Fibroblast of peridontal ligament (primary cell): Measurements from ENCODE around the gene TAB2.

ENCODE experiments used
- DNase-seq: peaks from one replicate; pipeline ENCODE4 v3.0.0-alpha.2; 2010; ENCODE audit errors: extremely low read depth

TAB2 gene

GRCh38 chr6:149317644-149318571 lies at the start of gene TAB2:
Gene TAB2, plus strand, starts transcription at chr6:149317712. Its CDS starts 52,286 bp downstream, at chr6:149369998.
- DNase-seq, result no peak

- no peak for DNase-seq
Observed at GRCh38 chr6:149268146-149268545, 49.4 kb upstream of the TAB2 start.

DNA sequence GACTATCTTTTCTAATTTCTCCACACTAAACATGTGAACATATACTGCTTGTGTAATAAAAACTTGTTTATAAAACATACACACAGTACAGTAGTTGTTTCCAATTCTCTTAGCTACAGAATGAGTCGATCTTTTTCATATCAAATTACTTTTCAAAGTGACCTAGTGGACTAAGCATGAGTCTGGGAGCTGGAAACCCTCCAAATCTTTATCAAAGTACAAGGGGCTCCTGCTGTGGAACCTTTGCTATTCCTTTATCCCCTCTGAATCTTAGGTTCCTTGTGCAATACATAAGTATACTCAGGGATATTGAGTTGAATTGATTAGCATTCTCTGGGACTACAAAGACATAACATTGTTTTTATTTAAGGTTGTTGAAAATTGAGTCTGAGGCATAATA lies 48.7 kb upstream of the TAB2 start:
- peak; percentile 29 for DNase-seq

GRCh38 chr6:149270616-149271015 lies 46.9 kb upstream of the TAB2 start:
- no peak for DNase-seq

GRCh38 chr6:149271348-149272340 lies 45.9 kb upstream of the TAB2 start:
- no peak for DNase-seq

- no peak for DNase-seq
Observed at GRCh38 chr6:149273318-149273717, 44.2 kb upstream of the TAB2 start.

GRCh38 chr6:149275621-149276020 lies 41.9 kb upstream of the TAB2 start:
- no peak for DNase-seq

- no peak for DNase-seq
Observed at GRCh38 chr6:149277621-149278020, 39.9 kb upstream of the TAB2 start.

DNA sequence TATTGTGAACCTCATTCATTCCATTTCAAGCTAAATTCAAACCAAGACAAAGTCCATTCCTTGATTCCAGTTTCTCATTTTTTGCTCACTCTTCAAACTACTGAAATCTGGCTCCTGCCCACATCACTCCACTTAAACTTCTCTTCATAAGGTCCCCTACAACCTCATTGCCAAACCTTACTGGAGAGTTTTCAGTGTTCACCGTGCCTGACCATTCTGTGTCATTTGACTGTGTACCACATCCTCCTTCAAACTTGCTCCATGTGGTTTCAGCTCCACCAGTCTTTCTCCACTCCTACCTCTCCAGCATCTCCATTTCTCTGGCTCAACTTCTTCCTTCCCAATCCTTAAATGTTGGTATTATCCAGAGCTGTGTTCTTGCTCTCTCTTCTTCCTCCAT lies 38.5 kb upstream of the TAB2 start:
- no peak for DNase-seq

DNA sequence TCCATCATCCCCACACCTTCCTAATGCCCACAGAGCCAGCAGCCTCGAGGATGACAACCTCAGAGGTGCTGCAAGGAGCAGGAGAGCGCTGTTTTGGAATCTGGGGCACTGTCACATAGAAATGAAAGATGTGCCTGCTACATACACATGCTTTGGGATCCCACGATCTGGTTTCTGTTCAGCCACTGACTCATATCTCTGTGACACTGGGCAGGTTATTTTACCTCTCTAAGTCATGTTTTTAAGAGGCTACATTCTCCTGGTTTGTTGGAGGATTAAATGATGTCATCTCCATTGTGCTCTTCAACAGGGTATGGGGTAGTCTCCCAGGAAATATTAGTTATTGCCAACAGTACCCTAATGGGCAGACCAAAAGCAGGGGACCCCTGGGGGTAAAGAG lies 32.6 kb upstream of the TAB2 start:
- no peak for DNase-seq

DNA sequence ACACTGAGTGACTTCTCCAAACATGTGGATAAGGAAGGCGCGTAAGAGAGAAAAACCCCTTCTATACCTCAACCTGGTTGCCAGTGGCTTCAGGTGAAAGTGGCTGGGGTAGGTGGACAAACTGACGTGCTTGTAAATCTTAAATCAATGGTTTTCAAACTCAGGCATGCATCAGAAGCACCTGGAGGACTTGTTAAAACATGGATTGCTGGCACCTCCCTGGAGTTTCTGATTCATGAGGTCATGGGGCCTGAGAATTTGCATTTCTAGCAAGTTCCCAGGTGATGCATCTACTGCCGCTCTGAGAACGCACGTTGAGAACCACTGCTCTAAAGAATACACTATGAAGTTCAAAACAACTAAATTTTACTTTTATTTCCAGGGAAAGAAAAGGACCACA lies 31.9 kb upstream of the TAB2 start:
- no peak for DNase-seq

DNA sequence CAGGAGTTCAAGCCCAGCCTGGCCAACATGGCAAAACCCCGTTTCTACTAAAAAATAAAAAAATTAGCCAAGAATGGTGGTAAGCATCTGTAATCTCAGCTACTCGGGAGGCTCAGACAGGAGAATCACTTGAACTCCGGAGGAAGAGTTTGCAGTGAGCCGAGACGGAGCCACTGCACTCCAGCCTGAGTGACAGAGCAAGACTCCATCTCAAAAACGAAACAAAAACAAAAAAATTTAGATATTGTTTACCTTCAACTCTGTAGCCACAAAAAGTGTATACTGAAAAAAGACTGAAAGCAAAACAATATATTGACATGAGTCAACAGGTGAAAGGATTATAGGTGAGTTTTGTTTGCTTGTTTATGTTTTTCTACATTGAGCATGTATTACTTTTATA lies 30.6 kb upstream of the TAB2 start:
- no peak for DNase-seq

GRCh38 chr6:149289192-149289781 lies 28.2 kb upstream of the TAB2 start:
- peak; percentile 20 for DNase-seq

DNA sequence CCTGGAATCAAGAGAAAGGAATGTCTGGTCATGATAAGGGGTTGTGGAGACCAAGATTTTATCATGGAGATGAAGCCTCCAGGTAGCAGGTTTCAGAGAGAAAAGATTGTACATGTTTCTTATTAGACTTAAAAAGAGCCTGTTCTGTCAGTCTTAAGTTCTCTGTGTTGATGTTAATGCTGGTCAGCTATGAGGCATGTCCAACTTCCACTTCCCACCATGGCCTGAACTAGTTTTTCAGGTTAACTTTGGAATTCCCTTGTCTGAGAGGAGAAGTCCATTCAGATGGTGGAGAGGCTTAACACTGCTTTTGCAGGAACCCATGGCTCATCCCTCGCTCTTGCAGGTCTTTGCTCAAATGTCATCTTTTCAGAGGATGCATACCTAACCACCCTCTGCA lies 27.5 kb upstream of the TAB2 start:
- DNase-seq, result no peak

- DNase-seq, result no peak
Observed at GRCh38 chr6:149293244-149293643, 24.3 kb upstream of the TAB2 start.

DNA sequence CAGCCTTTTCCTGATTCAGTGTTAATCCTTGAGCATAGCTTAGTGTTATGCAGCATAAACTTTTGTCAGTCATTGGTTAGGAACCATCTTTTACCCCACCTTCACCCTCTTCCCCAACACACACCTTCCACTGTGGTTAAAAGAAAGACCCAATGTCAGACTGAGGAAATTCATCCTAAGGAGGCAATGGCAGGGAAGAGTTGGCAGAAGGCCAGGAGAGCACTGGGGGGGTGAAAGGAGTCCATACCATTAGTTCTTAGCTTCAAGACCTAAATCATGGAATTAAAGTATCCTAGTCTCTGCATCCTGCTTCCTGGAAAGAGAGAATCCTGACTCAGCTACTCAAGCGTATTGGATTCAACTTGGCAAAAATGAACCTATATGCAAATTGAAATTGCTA lies 16.9 kb upstream of the TAB2 start:
- DNase-seq, result no peak

GRCh38 chr6:149302723-149303122 lies 14.8 kb upstream of the TAB2 start:
- no peak for DNase-seq

- DNase-seq, result no peak
Observed at GRCh38 chr6:149303468-149303867, 14.0 kb upstream of the TAB2 start.

DNA sequence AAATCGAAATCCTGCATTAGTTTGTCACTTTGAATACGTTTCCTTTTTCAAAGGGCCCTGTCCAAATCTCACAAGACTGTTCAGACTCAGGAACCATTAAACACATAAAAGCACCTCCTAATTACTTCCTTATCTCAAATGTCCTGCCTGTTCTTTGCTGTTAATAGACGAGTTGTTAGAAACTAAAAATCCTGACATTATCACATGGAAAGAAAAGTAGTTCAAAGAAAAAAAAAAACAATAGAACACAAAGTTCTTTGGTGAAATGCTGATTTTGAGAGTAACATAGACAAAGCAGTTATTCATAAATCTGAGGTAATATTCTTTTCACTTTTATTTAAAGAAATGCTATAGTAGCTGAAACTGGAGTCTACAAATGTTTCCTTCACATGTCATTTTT lies 12.1 kb upstream of the TAB2 start:
- DNase-seq, result no peak

DNA sequence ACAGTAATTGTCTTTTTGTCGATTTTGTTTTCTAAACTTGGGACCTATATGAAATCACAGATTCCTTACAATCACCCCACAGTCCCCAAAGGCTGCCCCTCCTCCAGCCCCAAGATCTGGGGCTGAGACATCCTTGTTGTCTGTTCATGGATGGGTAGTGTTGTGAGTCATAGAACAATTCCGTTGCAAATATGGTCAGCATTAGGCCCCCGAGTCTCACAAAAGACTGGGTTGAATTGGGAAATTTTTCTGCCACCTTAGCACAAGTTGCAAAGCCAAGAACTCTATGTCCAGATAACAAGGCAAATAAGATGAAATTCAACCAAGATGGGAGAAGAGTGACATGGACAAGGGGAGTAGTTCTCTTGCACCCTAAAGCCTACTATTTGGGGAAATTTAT lies 10.5 kb upstream of the TAB2 start:
- DNase-seq, result no peak

- DNase-seq, result no peak
Observed at GRCh38 chr6:149311293-149311692, 6.2 kb upstream of the TAB2 start.

DNA sequence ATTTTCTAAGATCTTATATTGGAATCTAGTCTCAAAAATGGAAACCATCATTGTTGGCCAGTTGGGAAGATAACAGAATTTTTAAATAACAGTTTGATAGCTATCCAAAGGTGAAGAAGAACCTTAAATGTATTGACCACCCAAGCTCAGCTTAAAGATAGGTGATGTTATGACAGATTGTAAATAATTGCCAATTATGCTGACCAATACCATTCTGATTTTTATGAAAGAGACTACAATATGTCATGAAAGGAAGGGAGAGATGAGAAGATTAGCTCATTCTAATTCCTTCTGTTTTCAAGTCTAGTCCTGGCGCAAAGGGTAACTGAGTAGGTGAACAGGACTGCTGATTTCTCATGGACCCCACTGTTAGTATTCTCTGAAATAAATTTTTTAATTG lies 5.7 kb upstream of the TAB2 start:
- DNase-seq, result no peak
